ENCODE data around the gene SGSM1.

The SGSM1 gene

DNA sequence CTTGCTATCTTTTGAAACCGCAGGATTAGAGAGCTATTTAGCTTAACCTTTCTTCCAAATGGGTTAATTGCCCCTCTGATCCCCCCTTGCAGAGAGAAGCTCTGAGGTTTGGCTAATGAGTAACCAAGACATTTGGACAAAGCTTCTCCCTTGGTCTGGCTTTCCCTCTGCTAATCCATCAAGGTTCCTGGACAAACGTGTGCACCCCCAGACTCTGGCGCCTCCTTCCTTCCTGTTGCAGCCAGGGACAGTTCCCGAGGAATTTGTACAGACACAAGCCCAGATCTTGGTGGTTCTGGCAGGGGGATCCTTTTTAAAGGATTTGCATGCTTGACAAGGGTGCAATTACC lies 148.1 kb downstream of the SGSM1 start:
- no peak for TF ChIP-seq JUND (IDR thresholded peaks at IDR 0.05; ENCODE audit: low read depth)
- DNase-seq (ENCODE audit: low read depth in 1 of 2, low spot score in 1 of 2), result no peak
- in situ Hi-C loops (cut with HindIII; ENCODE audit: low pct_unique_long_range_greater_than_20kb, low sequenced_read_pairs), result no loop called here

DNA sequence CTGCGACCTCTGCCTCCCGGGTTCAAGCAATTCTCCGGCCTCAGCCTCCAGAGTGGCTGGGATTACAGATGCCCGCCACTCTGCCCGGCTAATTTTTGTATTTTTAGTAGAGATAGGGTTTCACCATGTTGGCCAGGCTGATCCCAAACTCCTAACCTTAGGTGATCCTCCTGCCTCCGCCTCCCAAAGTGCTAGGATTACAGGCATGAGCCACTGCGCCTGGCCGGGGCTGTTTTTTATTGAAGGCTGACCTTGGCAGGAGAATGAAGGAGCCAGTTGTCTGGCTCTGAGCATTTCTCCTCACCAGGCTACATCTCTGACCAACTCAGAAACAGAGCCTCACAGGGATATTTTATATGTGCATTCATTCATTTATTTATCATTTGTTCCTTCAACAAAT lies 148.8 kb downstream of the SGSM1 start:
- TF ChIP-seq JUND (IDR thresholded peaks at IDR 0.05; ENCODE audit: low read depth), result no peak
- DNase-seq (ENCODE audit: low read depth in 1 of 2, low spot score in 1 of 2), result no peak
- in situ Hi-C loops (cut with HindIII; ENCODE audit: low pct_unique_long_range_greater_than_20kb, low sequenced_read_pairs), result no loop called here

GRCh38 chr22:24957043-24957442 lies 151.0 kb downstream of the SGSM1 start:
- in situ Hi-C loops (cut with HindIII; ENCODE audit: low pct_unique_long_range_greater_than_20kb, low sequenced_read_pairs), result no loop called here
- no peak for TF ChIP-seq JUND (IDR thresholded peaks at IDR 0.05; ENCODE audit: low read depth)
- DNase-seq (ENCODE audit: low read depth in 1 of 2, low spot score in 1 of 2), result no peak

- TF ChIP-seq JUND (IDR thresholded peaks at IDR 0.05; ENCODE audit: low read depth), result no peak
- peak in 1 of 2 experiments; percentile 28 for DNase-seq (ENCODE audit: low read depth in 1 of 2, low spot score in 1 of 2)
- in situ Hi-C loops (cut with HindIII; ENCODE audit: low pct_unique_long_range_greater_than_20kb, low sequenced_read_pairs), result no loop called here
These were observed 155.3 kb downstream of the SGSM1 start for GRCh38 chr22:24961217-24961844.

DNA sequence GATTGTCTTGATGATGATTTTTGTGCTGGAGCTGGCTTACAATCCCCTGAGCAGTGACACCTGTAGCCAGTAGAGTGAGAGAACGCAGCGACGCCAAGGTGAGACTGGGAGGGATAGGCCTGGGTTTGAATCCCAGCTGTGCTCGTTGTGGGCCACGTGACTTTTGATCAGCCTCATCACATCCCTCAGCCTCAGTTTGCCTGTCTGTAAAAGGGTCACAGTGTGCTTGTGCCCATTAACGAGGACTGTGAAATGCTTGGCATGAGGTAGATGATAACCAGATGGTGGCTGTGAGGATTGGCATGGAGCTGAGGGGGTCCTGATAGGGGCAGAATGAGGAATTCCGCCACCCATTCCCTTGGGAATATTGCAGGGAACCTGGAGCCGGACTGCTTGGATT lies 156.1 kb downstream of the SGSM1 start:
- in situ Hi-C loops (cut with HindIII; ENCODE audit: low pct_unique_long_range_greater_than_20kb, low sequenced_read_pairs), result no loop called here
- no peak for TF ChIP-seq JUND (IDR thresholded peaks at IDR 0.05; ENCODE audit: low read depth)
- no peak for DNase-seq (ENCODE audit: low read depth in 1 of 2, low spot score in 1 of 2)

- no peak for TF ChIP-seq JUND (IDR thresholded peaks at IDR 0.05; ENCODE audit: low read depth)
- in situ Hi-C loops (cut with HindIII; ENCODE audit: low pct_unique_long_range_greater_than_20kb, low sequenced_read_pairs), result no loop called here
- DNase-seq (ENCODE audit: low read depth in 1 of 2, low spot score in 1 of 2), result no peak
These were observed 156.8 kb downstream of the SGSM1 start for GRCh38 chr22:24962835-24963234.

GRCh38 chr22:24964441-24964840 lies 158.4 kb downstream of the SGSM1 start:
- TF ChIP-seq JUND (IDR thresholded peaks at IDR 0.05; ENCODE audit: low read depth), result no peak
- no peak for DNase-seq (ENCODE audit: low read depth in 1 of 2, low spot score in 1 of 2)
- in situ Hi-C loops (cut with HindIII; ENCODE audit: low pct_unique_long_range_greater_than_20kb, low sequenced_read_pairs), result no loop called here

GRCh38 chr22:24965822-24966626 lies 160.0 kb downstream of the SGSM1 start:
- peak in 1 of 2 experiments; percentile 94 for DNase-seq (ENCODE audit: low read depth in 1 of 2, low spot score in 1 of 2)
- in situ Hi-C loops (cut with HindIII; ENCODE audit: low pct_unique_long_range_greater_than_20kb, low sequenced_read_pairs), result no loop called here
- no peak for TF ChIP-seq JUND (IDR thresholded peaks at IDR 0.05; ENCODE audit: low read depth)

DNA sequence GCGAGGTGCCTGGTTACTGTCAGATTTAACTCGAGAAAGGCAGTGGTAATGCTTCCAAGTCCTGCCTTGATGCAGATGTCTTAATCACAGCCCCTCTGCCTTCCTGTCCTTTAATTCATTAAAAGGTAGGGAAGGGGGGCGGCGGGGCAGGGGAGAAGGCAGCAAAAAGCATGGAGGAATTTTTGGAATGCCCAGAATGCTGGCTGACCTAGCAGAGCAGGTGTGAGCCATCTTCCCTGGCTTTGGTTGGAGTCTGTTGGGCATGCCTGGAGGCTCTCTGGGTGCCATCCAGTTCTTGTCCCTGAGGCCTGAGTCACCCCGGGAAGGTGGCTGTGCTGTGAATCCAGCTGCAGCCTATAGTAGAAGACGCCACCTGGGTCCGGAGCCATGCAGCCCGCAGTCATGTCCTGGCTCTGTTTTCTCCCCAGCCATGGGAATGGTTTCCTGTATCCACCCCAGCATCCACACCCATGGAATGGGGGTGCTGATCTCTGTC lies 162.1 kb downstream of the SGSM1 start:
- DNase-seq (ENCODE audit: low read depth in 1 of 2, low spot score in 1 of 2), result peak in 1 of 2 experiments; percentile 90
- no peak for TF ChIP-seq JUND (IDR thresholded peaks at IDR 0.05; ENCODE audit: low read depth)
- in situ Hi-C loops (cut with HindIII; ENCODE audit: low pct_unique_long_range_greater_than_20kb, low sequenced_read_pairs), result no loop called here

DNA sequence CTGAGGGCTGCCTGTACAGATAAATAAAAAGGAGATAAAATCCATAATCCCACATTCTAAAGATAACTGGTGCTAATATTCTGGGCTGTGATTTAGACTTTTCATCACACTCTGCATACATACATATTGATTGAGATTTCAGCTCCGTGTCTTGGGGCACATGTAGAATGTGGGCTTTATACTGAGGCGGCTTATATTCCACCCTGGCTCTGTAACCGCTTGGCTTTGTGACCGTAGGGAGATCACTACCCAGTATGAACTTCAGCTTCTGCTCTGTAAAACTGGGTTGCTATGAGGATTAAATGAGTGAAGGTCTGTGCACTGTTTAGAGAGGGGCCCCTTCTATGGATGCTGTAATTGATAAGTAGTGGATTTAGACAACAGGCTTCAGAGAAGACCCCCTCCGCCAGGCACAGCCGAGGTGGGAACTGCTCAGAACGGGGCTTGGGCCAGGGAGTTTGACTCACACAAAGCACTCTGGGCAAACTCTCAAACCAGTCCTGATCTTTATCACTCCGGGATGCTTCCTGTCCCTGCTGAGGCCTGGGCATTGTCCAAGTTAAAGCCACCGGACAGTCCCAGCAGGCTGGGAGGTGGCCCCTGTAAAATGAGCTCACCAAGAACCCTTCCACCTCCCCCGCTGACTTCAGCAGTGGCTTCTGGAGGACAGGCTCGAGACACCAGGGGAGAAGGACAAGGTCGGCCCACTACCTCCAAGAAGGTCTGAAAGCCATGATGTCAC lies 163.7 kb downstream of the SGSM1 start:
- 0 out of 2 replicates have a peak, but pooled peaks have one; percentile 11 for TF ChIP-seq JUND (IDR thresholded peaks at IDR 0.05; ENCODE audit: low read depth)
- DNase-seq (ENCODE audit: low read depth in 1 of 2, low spot score in 1 of 2), result peak in 1 of 2 experiments; percentile 90
- in situ Hi-C loops (cut with HindIII; ENCODE audit: low pct_unique_long_range_greater_than_20kb, low sequenced_read_pairs), result no loop called here

DNA sequence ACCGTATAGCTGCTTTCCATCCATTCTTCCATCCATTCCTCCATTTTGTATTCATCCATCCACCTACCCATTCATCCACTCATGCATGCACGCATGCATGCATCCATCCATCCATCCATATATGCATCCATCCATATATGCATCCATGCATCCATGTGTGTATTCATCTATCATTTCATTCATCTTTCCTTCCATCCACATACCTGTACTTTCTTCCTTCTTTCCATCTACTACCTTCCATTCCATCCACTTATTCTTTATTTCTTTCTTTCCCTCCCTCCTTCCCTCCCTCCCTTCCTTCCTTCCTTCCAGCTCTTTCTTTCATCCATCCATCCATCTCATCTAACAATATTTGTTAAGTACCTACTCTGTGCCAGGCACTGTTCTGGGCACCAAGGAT lies 166.4 kb downstream of the SGSM1 start:
- DNase-seq (ENCODE audit: low read depth in 1 of 2, low spot score in 1 of 2), result no peak
- no peak for TF ChIP-seq JUND (IDR thresholded peaks at IDR 0.05; ENCODE audit: low read depth)
- in situ Hi-C loops (cut with HindIII; ENCODE audit: low pct_unique_long_range_greater_than_20kb, low sequenced_read_pairs), result no loop called here

DNA sequence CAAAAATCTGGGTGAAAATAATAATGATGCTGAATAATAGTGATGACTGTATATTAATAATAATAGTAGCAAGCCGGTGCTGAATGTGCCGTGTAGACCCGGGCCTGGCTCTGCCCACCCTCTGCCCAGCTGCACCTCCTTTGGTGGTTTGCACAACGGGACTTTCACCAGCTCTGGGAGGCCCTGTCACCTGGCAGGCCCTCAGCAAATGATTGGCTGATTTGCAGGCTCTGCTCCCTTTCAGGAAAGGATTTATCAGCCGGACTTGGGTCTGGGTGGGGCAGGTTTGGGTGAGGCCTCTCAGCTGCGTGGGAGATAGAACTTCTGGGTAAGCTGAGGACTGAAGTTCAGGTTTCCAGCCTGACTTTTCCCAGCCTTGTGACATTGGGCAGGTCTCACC lies 167.9 kb downstream of the SGSM1 start:
- no peak for TF ChIP-seq JUND (IDR thresholded peaks at IDR 0.05; ENCODE audit: low read depth)
- DNase-seq (ENCODE audit: low read depth in 1 of 2, low spot score in 1 of 2), result no peak
- in situ Hi-C loops (cut with HindIII; ENCODE audit: low pct_unique_long_range_greater_than_20kb, low sequenced_read_pairs), result no loop called here
